HCT116 (cell line): ENCODE data around the gene C20orf204. TPM values are rescaled to one million over a fixed set of nuclear protein-coding genes. Genes with fewer than 3 reads are reported as not detected.

Experiments used
- ATAC-seq: fragments of 200-7000 bp; cut with Tn5 transposase; 2 replicates; pipeline ENCODE4 v1.9.1; 2020; ENCODE audit warnings: mild to moderate bottlenecking, moderate library complexity
- BruUV-seq: library from RNA; stranded (reverse); fragments of 400-500 nt; replicated peaks from 2 replicates; lab custom pipeline; 2021; lab: Mats Ljungman, UMichigan
- CTCF ChIA-PET: fragments of 300-600 bp; sonication (Branson Sonifier 250); formaldehyde crosslinking; loops from one replicate; lab custom pipeline; 2021; ENCODE audit warnings: antibody characterized with exemption; lab: Charles Lee
- POLR2A ChIA-PET: fragments of 300-600, 350-600 bp; sonication (Branson Sonifier 250); formaldehyde crosslinking; loops from one replicate; lab custom pipeline; 2021; ENCODE audit warnings: antibody characterized with exemption; lab: Charles Lee
- RAD21 ChIA-PET, 2 experiments: fragments of 300-600 bp; sonication (Branson Sonifier 250); formaldehyde crosslinking; loops; one replicate each; lab custom pipeline; 2023; ENCODE audit warnings: low total read pairs in 2 of 2; ENCODE audit not compliant: uncharacterized antibody in 2 of 2, unreplicated experiment in 2 of 2, low non-redundant PET in 1 of 2; lab: Charles Lee
- DNase-seq: peaks from one replicate; pipeline ENCODE4 v3.0.0-alpha.2; 2010; ENCODE audit warnings: low read depth, low spot score
- H2AFZ ChIP-seq: fragments of 200-600 bp; shearing (Covaris generic), sonication (generic); 2 replicates; pipeline ENCODE4 v1.6.1; 2017; ENCODE audit warnings: low read depth, mixed run types, mixed read lengths, antibody characterized with exemption, low read length; ENCODE audit not compliant: poor library complexity, severe bottlenecking
- H3K27ac ChIP-seq: 2 replicates; pipeline ENCODE4 v1.5.1; 2012; ENCODE audit warnings: low read depth, low read length
- H3K27me3 ChIP-seq: fragments of 200-600 bp; sonication (generic); 2 replicates; pipeline ENCODE4 v1.6.1; 2016; ENCODE audit warnings: mixed run types, low read length, mixed read lengths; ENCODE audit not compliant: insufficient read depth
- H3K36me3 ChIP-seq, 2 experiments: fragments of 200-500 bp in 1 of 2; fragments of 200-600 bp in 1 of 2; sonication (Bioruptor generic) in 1 of 2; sonication (generic) in 1 of 2; 2 replicates each; pipeline versions ENCODE4 v1.5.1 to v1.6.1; 2014 to 2016; ENCODE audit warnings: low read length in 2 of 2, inconsistent platforms in 1 of 2, mixed read lengths in 1 of 2, mixed run types in 1 of 2; ENCODE audit not compliant: insufficient read depth in 2 of 2, control insufficient read depth in 1 of 2
- H3K4me1 ChIP-seq, 2 experiments: fragments of 200-600 bp in 1 of 2; sonication (generic) in 1 of 2; 2 replicates each; pipeline versions ENCODE4 v1.5.1 to v1.6.1; 2012 to 2017; ENCODE audit warnings: low read length in 2 of 2, inconsistent platforms in 1 of 2, mild to moderate bottlenecking in 1 of 2, mixed read lengths in 1 of 2, mixed run types in 1 of 2, moderate library complexity in 1 of 2; ENCODE audit not compliant: insufficient read depth in 2 of 2, control insufficient read depth in 1 of 2
- H3K4me2 ChIP-seq: fragments of 200-600 bp; sonication (generic); 2 replicates; pipeline ENCODE4 v1.6.1; 2017; ENCODE audit warnings: mixed run types, low read length, mixed read lengths
- H3K4me3 ChIP-seq, 2 experiments: fragments of 200-600 bp in 1 of 2; sonication (generic) in 1 of 2; replicated peaks in 1 of 2; 2 replicates each; pipeline ENCODE4 v1.5.1; 2011 to 2016; ENCODE audit warnings: low read length in 2 of 2, control low read depth in 1 of 2, low read depth in 1 of 2, mild to moderate bottlenecking in 1 of 2, mixed read lengths in 1 of 2, mixed run types in 1 of 2
- H3K79me2 ChIP-seq: fragments of 200-600 bp; sonication (generic); 2 replicates; pipeline ENCODE4 v1.6.1; 2017; ENCODE audit warnings: mild to moderate bottlenecking, mixed run types, low read length, moderate library complexity, mixed read lengths; ENCODE audit not compliant: insufficient read depth
- H3K9ac ChIP-seq: fragments of 200-600 bp; sonication (generic); 2 replicates; pipeline ENCODE4 v1.6.1; 2016; ENCODE audit warnings: low read length, mixed read lengths
- H3K9me2 ChIP-seq: fragments of 200-600 bp; sonication (generic), shearing (Covaris generic); 2 replicates; pipeline ENCODE4 v1.6.1; 2017; ENCODE audit warnings: mixed run types, mild to moderate bottlenecking, moderate library complexity; ENCODE audit not compliant: insufficient read depth
- H3K9me3 ChIP-seq, 2 experiments: fragments of 200-500 bp in 1 of 2; fragments of 200-600 bp in 1 of 2; sonication (Bioruptor generic) in 1 of 2; sonication (generic) in 1 of 2; 2 replicates each; pipeline ENCODE4 v1.6.1; 2014 to 2017; ENCODE audit warnings: low read length in 2 of 2, mixed read lengths in 2 of 2, inconsistent platforms in 1 of 2, low read depth in 1 of 2, mild to moderate bottlenecking in 1 of 2, mixed run types in 1 of 2, moderate library complexity in 1 of 2; ENCODE audit not compliant: control insufficient read depth in 1 of 2, insufficient read depth in 1 of 2
- H4K20me1 ChIP-seq: fragments of 200-600 bp; sonication (generic), shearing (Covaris generic); 2 replicates; pipeline ENCODE4 v1.6.1; 2017; ENCODE audit warnings: mixed run types, mild to moderate bottlenecking, moderate library complexity; ENCODE audit not compliant: insufficient read depth
- CBX3 ChIP-seq: IDR thresholded peaks from 2 replicates; pipeline ENCODE4 v1.6.1; 2012; ENCODE audit warnings: low read depth
- EGR1 ChIP-seq: IDR thresholded peaks from 2 replicates; pipeline ENCODE4 v1.6.1; 2012; ENCODE audit warnings: low read depth
- ELF1 ChIP-seq: IDR thresholded peaks from 2 replicates; pipeline ENCODE4 v1.6.1; 2012; ENCODE audit warnings: low read depth, borderline replicate concordance
- EZH2 ChIP-seq: fragments of 200-600 bp; sonication (generic); IDR thresholded peaks from 2 replicates; pipeline ENCODE4 v1.6.1; 2017; ENCODE audit warnings: antibody characterized with exemption, mixed run types
- EZH2phosphoT487 ChIP-seq: fragments of 200-600 bp; IDR thresholded peaks from 2 replicates; pipeline ENCODE4 v1.6.1; 2018; ENCODE audit warnings: antibody characterized with exemption, borderline replicate concordance
- FOSL1 ChIP-seq: IDR thresholded peaks from 2 replicates; pipeline ENCODE4 v1.6.1; 2012; ENCODE audit warnings: low read depth
- JUND ChIP-seq: IDR thresholded peaks from 2 replicates; pipeline ENCODE4 v1.6.1; 2012
- POLR2A ChIP-seq: IDR thresholded peaks from 2 replicates; pipeline ENCODE4 v1.7.0; 2011; ENCODE audit warnings: borderline replicate concordance; ENCODE audit not compliant: insufficient read depth, insufficient read length; ENCODE audit errors: extremely low read depth
- POLR2AphosphoS5 ChIP-seq: IDR thresholded peaks from 2 replicates; pipeline ENCODE4 v1.6.1; 2011; ENCODE audit warnings: mild to moderate bottlenecking, low read depth, low read length, moderate library complexity
- SIN3A ChIP-seq: IDR thresholded peaks from 2 replicates; pipeline ENCODE4 v1.6.1; 2012; ENCODE audit warnings: low read depth
- SP1 ChIP-seq: IDR thresholded peaks from 2 replicates; pipeline ENCODE4 v1.6.1; 2012; ENCODE audit warnings: low read depth
- SRF ChIP-seq: IDR thresholded peaks from 2 replicates; pipeline ENCODE4 v1.6.1; 2012; ENCODE audit warnings: low read depth
- TCF7L2 ChIP-seq: IDR thresholded peaks from 2 replicates; pipeline ENCODE4 v1.7.0; 2011; ENCODE audit warnings: borderline replicate concordance, inconsistent platforms; ENCODE audit not compliant: insufficient read depth, insufficient read length; ENCODE audit errors: extremely low read depth
- YY1 ChIP-seq: IDR thresholded peaks from 2 replicates; pipeline ENCODE4 v1.6.1; 2011; ENCODE audit warnings: low read length, low read depth, moderate library complexity, mild to moderate bottlenecking; ENCODE audit not compliant: insufficient replicate concordance; ENCODE audit errors: extremely low read depth
- ZFX ChIP-seq: fragments of 450-650 bp; IDR thresholded peaks from 2 replicates; pipeline ENCODE4 v1.6.1; 2017
- ZNF274 ChIP-seq: fragments of 200-500 bp; sonication (Bioruptor generic); IDR thresholded peaks from 2 replicates; pipeline ENCODE4 v1.6.1; 2014; ENCODE audit warnings: mild to moderate bottlenecking, low read depth, low read length, inconsistent platforms
- intact Hi-C: fragments of 100-400 bp; cut with micrococcal nuclease; formaldehyde crosslinking; loops from 2 replicates; pipeline ENCODE4 v1.10.0; 2022
- total RNA-seq: library from RNA; stranded (reverse); gene quantifications from one replicate; pipeline ENCODE4 v1.2.1, GENCODE V29; 2021; ENCODE audit not compliant: unreplicated experiment
- TF ChIP-seq, protein P1 (sequence below): IDR thresholded peaks from 2 replicates; pipeline ENCODE4 v1.6.1; 2011; ENCODE audit warnings: mild to moderate bottlenecking, low read length, moderate library complexity; ENCODE audit not compliant: insufficient replicate concordance; ENCODE audit errors: extremely low read depth
- TF ChIP-seq, protein P2 (sequence below): IDR thresholded peaks from 2 replicates; pipeline ENCODE4 v1.6.1; 2012

Gene C20orf204
- total RNA-seq, 1 experiment from 2014 or later: 2.5 TPM

DNA sequence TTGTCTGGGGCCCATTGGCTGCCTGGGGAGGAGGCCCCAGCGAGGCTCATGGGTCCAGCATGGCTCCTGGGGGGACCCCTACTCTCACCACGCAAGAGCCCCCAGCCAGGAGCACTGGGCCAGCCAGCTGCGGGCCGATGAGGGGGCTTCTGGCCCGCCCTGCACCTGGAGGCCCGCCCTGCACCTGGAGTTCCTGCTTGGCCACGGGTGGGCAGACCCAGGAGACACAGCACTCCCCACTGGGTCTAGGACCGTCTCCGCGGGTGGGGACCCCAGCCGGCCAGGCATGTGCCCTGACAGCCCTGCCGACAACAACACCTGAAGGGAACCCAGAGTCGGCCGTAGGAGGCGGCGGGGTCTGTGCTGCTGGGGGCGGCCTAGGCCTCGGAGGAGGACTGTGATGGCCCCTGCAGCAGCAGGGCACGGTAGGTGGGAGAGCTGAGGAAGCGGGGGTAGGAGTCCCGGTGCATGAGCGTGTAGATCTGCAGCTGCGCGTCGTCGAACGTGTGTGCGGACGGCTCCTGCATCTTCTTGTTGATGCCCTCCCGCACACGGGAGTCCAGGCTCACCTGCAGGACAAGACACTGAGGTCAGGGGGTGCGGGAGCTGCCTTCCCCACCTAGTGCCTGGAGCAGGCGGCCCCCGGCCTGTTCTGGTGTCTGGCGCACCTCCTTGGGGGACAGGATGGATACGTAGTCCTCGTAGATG lies 37.6 kb downstream of the C20orf204 start:
- no TSS peak for BruUV-seq
- RAD21 ChIA-PET: no interaction called here
- POLR2A ChIA-PET: no interaction called here
- Histone ChIP-seq H3K9ac (no peak overlapping the region), H3K4me3 (no peak overlapping the region), H3K4me2 (no peak overlapping the region), H3K27me3 (no peaks in the 10 kb centered on the region), H3K9me3 (no peaks in the 10 kb centered on the region), H3K9me2 (no peaks in the 10 kb centered on the region), H3K27ac (no peak overlapping the region), H3K36me3 (no peaks in the 10 kb centered on the region), H2AFZ (no peak overlapping the region), H4K20me1 (no peaks in the 10 kb centered on the region), H3K4me1 (peaks cover 8% of the 10 kb centered on the region in 2 experiments), H3K79me2 (peaks cover 4% of the 10 kb centered on the region; the same call in 1 of the 2 replicates)
- ATAC-seq (no peak), DNase-seq (no peak)
- CTCF ChIA-PET: no interaction called here
- TF ChIP-seq EZH2phosphoT487: no peak
- TF ChIP-seq FOSL1: no peak
- TF ChIP-seq YY1: no peak
- TF ChIP-seq ZNF274: no peak
- TF ChIP-seq SRF: no peak
- no peak for TF ChIP-seq EGR1
- TF ChIP-seq JUND: no peak
- no peak for TF ChIP-seq CBX3
- TF ChIP-seq SP1: no peak
- TF ChIP-seq ELF1: no peak
- intact Hi-C loops: no loop called here

DNA sequence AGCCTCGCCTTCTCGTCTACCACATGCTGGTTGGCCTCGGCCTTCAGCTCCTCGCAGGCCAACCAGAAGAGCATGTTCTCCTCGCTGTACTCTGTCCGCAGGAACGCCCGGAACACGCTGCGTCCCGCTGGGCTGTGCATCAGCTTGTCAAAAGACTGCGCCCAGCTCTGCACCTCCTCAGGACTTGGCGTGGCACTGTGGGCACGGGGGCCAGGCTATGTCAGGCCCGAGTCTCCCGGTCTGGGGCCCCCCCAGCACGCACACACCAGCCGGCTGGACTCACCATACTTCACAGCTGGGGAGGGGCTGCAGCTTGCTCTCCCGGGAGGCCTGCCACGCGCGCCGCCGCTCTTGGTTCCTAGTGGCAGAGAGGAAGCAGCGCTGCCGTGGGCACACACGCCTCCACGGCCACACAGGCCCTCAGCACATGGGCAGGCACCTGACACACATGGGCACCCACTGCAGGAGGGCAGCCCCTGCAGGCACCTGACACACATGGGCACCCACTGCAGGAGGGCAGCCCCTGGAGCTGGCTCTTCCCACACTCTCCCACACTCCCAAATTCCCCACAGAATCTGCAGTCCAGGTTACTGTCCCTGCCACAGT lies 38.3 kb downstream of the C20orf204 start:
- ChIA-PET RAD21 (no interaction called here), POLR2A (no interaction called here), CTCF (no interaction called here)
- Histone ChIP-seq H2AFZ (no peak overlapping the region), H3K4me3 (no peak overlapping the region), H3K4me2 (no peak overlapping the region), H3K27ac (no peak overlapping the region), H3K9me2 (no peaks in the 10 kb centered on the region), H3K4me1 (peaks cover 9 to 14% of the 10 kb centered on the region in 2 experiments), H3K27me3 (no peaks in the 10 kb centered on the region), H3K36me3 (no peaks in the 10 kb centered on the region), H3K79me2 (peaks cover 9% of the 10 kb centered on the region; the same call in 1 of the 2 replicates), H3K9ac (no peak overlapping the region), H4K20me1 (no peaks in the 10 kb centered on the region), H3K9me3 (no peaks in the 10 kb centered on the region)
- no peak for DNase-seq
- ATAC-seq: no peak
- intact Hi-C loops: no loop called here
- BruUV-seq: no TSS peak
- no peak for TF ChIP-seq ZFX
- no peak for TF ChIP-seq TCF7L2
- TF ChIP-seq FOSL1: no peak
- TF ChIP-seq EZH2: no peak
- TF ChIP-seq SIN3A: no peak
- TF ChIP-seq, protein P1, sequence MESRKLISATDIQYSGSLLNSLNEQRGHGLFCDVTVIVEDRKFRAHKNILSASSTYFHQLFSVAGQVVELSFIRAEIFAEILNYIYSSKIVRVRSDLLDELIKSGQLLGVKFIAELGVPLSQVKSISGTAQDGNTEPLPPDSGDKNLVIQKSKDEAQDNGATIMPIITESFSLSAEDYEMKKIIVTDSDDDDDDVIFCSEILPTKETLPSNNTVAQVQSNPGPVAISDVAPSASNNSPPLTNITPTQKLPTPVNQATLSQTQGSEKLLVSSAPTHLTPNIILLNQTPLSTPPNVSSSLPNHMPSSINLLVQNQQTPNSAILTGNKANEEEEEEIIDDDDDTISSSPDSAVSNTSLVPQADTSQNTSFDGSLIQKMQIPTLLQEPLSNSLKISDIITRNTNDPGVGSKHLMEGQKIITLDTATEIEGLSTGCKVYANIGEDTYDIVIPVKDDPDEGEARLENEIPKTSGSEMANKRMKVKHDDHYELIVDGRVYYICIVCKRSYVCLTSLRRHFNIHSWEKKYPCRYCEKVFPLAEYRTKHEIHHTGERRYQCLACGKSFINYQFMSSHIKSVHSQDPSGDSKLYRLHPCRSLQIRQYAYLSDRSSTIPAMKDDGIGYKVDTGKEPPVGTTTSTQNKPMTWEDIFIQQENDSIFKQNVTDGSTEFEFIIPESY: no peak
- TF ChIP-seq, protein P2, sequence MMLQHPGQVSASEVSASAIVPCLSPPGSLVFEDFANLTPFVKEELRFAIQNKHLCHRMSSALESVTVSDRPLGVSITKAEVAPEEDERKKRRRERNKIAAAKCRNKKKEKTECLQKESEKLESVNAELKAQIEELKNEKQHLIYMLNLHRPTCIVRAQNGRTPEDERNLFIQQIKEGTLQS: no peak
- TF ChIP-seq POLR2A: no peak
- TF ChIP-seq EGR1: no peak
- TF ChIP-seq SP1: no peak
- TF ChIP-seq POLR2AphosphoS5: no peak
- no peak for TF ChIP-seq ZNF274
- TF ChIP-seq EZH2phosphoT487: no peak
